Activated T-helper 17 cell treated with anti-CD3 and anti-CD28 coated beads, Interleukin-2, amount 50 U/mL, for 72 hours (primary cell): ENCODE data around the gene IPMK. TPM values are rescaled to one million over a fixed set of nuclear protein-coding genes. Genes with fewer than 3 reads are reported as not detected.
"Not testable (repeated sequence)": the region's sequence is repeated elsewhere in the genome, so short reads cannot be mapped to it uniquely, and the experiment has no call there.

Experiments
- ATAC-seq: fragments of 150-1000 bp; cut with Tn5 transposase; replicated peaks from 2 replicates; pipeline ENCODE4 v1.10.0; 2021; ENCODE audit warnings: mild to moderate bottlenecking, moderate library complexity
- H3K27ac Mint-ChIP-seq: one replicate; pipeline ENCODE4 v1.8.0; 2022; ENCODE audit warnings: mixed read lengths
- H3K27me3 Mint-ChIP-seq: one replicate; pipeline ENCODE4 v1.8.0; 2022; ENCODE audit warnings: mixed read lengths
- H3K36me3 Mint-ChIP-seq: one replicate; pipeline ENCODE4 v1.8.0; 2022; ENCODE audit warnings: low read depth, mild to moderate bottlenecking, mixed read lengths
- H3K4me1 Mint-ChIP-seq: one replicate; pipeline ENCODE4 v1.8.0; 2022; ENCODE audit warnings: mixed read lengths
- H3K4me3 Mint-ChIP-seq: one replicate; pipeline ENCODE4 v1.8.0; 2022; ENCODE audit warnings: mild to moderate bottlenecking, mixed read lengths
- H3K9me3 Mint-ChIP-seq: one replicate; pipeline ENCODE4 v1.8.0; 2022; ENCODE audit warnings: mixed read lengths
- total RNA-seq, 2 donors: library from RNA; stranded (reverse); gene quantifications; one replicate each; pipeline ENCODE4 v1.2.3, GENCODE V29; 2022

IPMK gene
- total RNA-seq, 2 donors from 2014 or later, result 10.6 to 26.4 TPM

DNA sequence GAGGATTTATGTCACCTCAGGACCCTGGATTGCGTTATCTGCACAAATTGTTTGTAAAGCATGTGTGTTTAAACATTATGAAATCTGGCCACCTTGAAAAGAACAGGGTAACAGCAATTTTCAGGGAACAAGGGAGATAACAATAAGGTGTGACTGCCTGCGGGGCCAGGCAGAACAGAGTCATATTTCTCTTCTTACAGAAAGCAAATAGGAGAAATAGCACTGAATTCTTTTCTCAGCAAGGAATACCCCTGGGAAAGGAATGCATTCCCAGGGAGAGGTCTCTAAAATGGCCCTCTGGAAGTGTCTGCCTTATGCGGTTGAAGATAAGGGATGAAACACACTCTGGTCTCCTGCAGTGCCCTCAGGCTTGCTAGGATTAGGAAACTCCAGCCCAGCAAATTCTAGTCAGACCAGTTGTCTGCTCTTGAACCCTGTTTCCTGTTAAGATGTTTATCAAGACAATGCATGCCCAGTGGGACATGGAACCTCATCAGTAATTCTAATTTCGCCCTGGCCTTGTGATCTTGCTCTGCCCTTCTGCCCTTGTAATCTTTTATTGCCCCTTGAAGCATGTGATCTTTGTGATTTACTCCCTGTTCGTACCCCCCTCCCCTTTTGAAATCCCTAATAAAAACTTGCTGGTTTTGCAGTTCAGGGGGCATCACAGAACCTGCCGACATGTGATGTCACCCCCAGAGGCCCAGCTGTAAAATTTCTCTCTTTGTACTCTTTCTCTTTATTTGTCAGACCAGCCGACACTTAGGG is 11.5 kb downstream of the IPMK start:
- Mint-ChIP-seq H3K9me3 (peaks cover 10% of the 10 kb centered on the region), H3K36me3 (peaks cover 38% of the 10 kb centered on the region), H3K4me1 (peaks cover 32% of the 10 kb centered on the region)
- not testable (repeated sequence) for H3K27me3 Mint-ChIP-seq, ATAC-seq, H3K4me3 Mint-ChIP-seq, H3K27ac Mint-ChIP-seq

DNA sequence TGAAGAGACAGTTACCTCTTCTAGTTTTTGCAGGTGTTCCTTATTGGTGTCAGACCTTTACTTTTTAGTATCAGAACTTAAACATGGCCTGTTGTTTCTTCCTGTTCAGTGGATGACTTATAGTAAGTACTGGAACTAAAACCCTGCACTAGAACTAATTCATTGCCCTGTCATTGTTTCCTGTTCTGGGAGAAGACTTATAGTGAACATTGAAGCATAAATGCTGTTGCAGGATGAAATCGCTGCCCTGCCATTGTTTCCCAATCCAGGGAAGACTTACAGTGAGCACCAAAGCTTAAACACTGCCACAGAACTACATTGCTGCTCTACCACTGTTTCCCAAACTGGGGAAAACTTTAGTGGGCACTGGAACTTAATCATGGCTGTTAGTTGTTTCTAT is 13.1 kb downstream of the IPMK start:
- Mint-ChIP-seq H3K36me3 (peaks cover 32% of the 10 kb centered on the region), H3K9me3 (peaks cover 10% of the 10 kb centered on the region), H3K27ac (no peak overlapping the region), H3K4me3 (no peak overlapping the region), H3K27me3 (no peaks in the 10 kb centered on the region), H3K4me1 (peaks cover 24% of the 10 kb centered on the region)
- peak; percentile 73 for ATAC-seq

DNA sequence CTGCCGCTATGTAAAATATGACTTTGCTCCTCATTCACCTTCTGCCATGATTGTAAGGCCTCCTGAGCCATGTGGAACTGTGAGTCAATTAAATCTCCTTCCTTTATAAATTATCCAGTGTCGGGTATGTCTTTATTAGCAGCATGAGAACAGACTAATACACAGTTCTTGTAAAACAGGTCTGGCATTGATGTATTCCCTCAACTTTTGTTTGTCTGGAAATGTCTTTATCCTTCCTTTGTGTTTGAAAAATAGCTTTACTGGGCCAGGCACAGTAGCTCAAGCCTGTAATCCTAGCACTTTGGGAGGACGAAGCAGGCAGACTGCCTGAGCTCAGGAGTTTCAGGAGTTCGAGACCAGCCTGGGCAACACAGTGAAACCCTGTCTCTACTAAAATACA is 14.5 kb downstream of the IPMK start:
- peaks cover 19% of the 10 kb centered on the region for H3K36me3 Mint-ChIP-seq
- H3K4me3 Mint-ChIP-seq, result no peak overlapping the region
- peaks cover 24% of the 10 kb centered on the region for H3K4me1 Mint-ChIP-seq
- no peak overlapping the region for H3K27ac Mint-ChIP-seq
- H3K9me3 Mint-ChIP-seq, result peaks cover 13% of the 10 kb centered on the region
- no peak for ATAC-seq
- H3K27me3 Mint-ChIP-seq, result no peaks in the 10 kb centered on the region

DNA sequence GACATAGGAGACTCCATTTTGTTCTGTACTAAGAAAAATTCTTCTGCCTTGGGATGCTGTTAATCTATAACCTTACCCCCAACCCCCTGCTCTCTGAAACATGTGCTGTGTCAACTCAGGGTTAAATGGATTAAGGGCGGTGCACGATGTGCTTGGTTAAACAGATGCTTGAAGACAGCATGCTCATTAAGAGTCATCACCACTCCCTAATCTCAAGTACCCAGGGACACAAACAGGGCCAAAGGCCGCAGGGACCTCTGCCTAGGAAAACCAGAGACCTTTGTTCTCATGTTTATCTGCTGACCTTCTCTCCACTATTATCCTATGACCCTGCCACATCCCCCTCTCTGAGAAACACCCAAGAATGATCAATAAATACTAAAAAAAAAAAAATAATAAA is 23.0 kb downstream of the IPMK start:
- H3K27ac Mint-ChIP-seq, ATAC-seq, H3K4me3 Mint-ChIP-seq: not testable (repeated sequence)

DNA sequence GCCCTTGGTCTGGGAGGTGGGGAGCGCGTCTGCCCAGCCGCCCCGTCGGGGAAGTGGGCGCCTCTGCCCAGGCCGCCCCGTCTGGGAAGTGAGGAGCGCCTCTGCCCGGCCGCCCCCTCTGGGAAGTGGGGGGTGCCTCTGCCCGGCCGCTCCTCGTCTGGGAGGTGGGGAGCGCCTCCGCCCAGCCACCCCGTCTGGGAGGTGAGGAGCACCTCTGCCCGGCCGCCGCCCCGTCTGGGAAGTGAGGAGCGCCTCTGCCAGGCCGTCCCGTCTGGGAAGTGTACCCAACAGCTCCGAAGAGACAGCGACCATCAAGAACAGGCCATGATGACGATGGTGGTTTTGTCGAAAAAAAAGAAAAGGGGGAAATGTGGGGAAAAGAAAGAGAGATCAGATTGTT is 23.5 kb downstream of the IPMK start:
- H3K4me1 Mint-ChIP-seq, result peaks cover 27% of the 10 kb centered on the region
- H3K9me3 Mint-ChIP-seq, H3K4me3 Mint-ChIP-seq, H3K27ac Mint-ChIP-seq, ATAC-seq, H3K36me3 Mint-ChIP-seq, H3K27me3 Mint-ChIP-seq: not testable (repeated sequence)

More for the DNA sequence above, 23.0 kb downstream of the IPMK start:
- not testable (repeated sequence) for H3K27me3 Mint-ChIP-seq, H3K9me3 Mint-ChIP-seq, H3K36me3 Mint-ChIP-seq
- H3K4me1 Mint-ChIP-seq, result peaks cover 23% of the 10 kb centered on the region

DNA sequence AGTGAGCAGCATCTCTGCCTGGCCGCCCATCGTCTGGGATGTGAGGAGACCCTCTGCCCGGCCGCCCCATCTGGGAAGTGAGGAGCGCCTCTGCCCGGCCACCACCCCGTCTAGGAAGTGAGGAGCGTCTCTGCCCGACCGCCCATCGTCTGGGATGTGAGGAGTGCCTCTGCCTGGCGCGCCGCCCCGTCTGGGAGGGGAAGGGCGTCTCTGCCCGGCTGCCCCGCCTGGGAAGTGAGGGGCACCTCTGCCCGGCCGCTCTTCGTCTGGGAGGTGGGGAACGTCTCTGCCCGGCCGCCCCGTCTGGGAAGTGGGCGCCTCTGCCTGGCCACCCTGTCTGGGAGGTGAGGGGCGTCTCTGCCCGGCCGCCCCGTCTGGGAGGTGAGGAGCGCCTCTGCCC is 23.9 kb downstream of the IPMK start:
- H3K9me3 Mint-ChIP-seq, H3K27me3 Mint-ChIP-seq, H3K27ac Mint-ChIP-seq, H3K4me3 Mint-ChIP-seq, ATAC-seq, H3K36me3 Mint-ChIP-seq: not testable (repeated sequence)
- H3K4me1 Mint-ChIP-seq, result peaks cover 29% of the 10 kb centered on the region

DNA sequence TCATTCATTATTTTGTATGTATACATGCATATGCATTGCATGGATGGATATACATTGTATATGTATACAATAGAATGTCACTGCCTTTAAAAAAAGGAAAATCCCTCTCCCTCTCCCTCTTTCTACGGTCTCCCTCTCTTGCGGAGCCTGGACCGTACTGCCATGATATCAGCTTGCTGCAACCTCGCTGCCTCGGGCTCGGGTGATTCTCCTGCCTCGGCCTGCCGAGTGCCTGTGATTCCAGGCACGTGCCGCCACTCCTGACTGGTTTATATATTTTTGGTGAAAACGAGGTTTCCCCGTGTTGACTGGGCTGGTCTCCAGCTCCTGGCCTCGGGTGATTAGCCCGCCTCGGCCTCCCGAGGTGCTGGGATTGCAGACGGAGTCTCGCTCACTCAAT is 24.4 kb downstream of the IPMK start:
- no peaks in the 10 kb centered on the region for H3K9me3 Mint-ChIP-seq
- peaks cover 29% of the 10 kb centered on the region for H3K4me1 Mint-ChIP-seq
- H3K27ac Mint-ChIP-seq, result no peak overlapping the region
- no peak overlapping the region for H3K4me3 Mint-ChIP-seq
- peaks cover 9% of the 10 kb centered on the region for H3K36me3 Mint-ChIP-seq
- no peak for ATAC-seq
- H3K27me3 Mint-ChIP-seq, result no peaks in the 10 kb centered on the region

DNA sequence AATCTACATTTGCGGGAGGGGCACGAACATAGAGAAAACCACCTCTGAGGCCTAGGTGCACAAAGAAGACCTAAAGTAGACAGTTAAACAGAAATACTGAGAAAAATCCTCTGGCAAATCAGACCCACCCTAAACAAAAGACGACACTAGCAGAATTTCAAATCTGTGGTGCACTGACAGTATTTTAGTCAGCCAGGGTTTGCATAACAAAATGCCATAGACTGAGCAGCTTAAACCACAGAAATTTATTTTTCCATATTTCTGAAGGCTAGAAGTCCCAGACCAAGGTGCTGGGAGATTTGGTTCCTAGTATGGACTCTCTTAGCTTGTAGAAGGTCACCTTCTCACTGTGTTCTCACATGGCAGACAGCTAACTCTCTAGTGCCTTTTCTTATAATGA is 26.3 kb downstream of the IPMK start:
- H3K27me3 Mint-ChIP-seq, result no peaks in the 10 kb centered on the region
- ATAC-seq, result no peak
- peaks cover 29% of the 10 kb centered on the region for H3K36me3 Mint-ChIP-seq
- H3K27ac Mint-ChIP-seq, result no peak overlapping the region
- H3K9me3 Mint-ChIP-seq, result no peaks in the 10 kb centered on the region
- H3K4me1 Mint-ChIP-seq, result peaks cover 29% of the 10 kb centered on the region
- no peak overlapping the region for H3K4me3 Mint-ChIP-seq

DNA sequence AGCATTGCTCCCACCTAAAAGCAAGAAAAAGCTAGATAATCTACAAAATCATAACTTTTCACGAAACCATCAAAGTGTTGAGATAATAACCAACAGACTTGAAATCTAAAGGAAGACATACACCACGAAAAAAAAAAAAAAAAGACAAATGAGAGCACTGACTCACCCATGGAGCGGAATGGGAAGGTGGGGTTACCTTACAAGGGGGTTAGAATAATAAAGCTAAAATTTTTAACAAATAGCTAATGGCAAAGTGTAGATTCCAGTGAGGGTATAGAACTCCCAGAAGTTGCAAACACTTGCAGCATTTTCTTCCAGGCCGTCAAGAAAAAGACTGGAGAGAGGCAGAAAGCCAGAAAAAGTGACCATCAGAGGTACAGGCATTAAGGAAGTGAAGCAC is 27.2 kb downstream of the IPMK start:
- Mint-ChIP-seq H3K27ac (peak overlapping the region; percentile 75), H3K36me3 (peaks cover 37% of the 10 kb centered on the region), H3K9me3 (no peaks in the 10 kb centered on the region), H3K27me3 (no peaks in the 10 kb centered on the region), H3K4me3 (no peak overlapping the region), H3K4me1 (peaks cover 29% of the 10 kb centered on the region)
- ATAC-seq, result no peak

DNA sequence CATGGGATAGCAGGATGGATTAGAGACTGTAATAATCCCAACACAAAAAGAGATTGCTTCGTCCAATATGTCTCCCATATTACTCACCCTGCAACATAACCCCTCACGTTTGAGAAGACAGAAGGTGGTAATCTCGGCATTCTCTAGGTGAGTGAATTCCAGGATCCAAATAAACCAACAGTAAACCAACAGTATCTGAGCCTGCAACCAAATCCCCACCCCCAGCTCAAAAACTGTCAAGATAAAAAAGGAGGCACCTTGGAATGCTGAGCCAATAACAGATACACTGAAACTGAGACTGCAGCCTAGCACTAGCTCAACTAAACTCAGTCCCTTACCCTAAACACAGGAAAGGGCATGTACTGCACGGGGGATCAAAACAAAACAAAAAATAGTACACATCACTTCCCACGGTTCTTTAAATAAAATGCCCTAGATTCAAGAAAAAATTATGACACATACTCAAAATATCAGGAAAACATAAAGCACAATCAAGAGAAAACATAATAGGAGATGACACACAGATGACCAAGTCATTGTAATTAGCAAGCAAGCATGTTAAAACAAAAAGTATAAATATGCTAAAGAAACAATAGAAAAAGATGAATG is 28.0 kb downstream of the IPMK start:
- peaks cover 29% of the 10 kb centered on the region for H3K4me1 Mint-ChIP-seq
- ATAC-seq, result peak; percentile 52
- peak overlapping the region; percentile 10 for H3K4me3 Mint-ChIP-seq
- no peaks in the 10 kb centered on the region for H3K9me3 Mint-ChIP-seq
- H3K36me3 Mint-ChIP-seq, result peaks cover 45% of the 10 kb centered on the region
- no peaks in the 10 kb centered on the region for H3K27me3 Mint-ChIP-seq
- H3K27ac Mint-ChIP-seq, result peak overlapping the region; percentile 75

DNA sequence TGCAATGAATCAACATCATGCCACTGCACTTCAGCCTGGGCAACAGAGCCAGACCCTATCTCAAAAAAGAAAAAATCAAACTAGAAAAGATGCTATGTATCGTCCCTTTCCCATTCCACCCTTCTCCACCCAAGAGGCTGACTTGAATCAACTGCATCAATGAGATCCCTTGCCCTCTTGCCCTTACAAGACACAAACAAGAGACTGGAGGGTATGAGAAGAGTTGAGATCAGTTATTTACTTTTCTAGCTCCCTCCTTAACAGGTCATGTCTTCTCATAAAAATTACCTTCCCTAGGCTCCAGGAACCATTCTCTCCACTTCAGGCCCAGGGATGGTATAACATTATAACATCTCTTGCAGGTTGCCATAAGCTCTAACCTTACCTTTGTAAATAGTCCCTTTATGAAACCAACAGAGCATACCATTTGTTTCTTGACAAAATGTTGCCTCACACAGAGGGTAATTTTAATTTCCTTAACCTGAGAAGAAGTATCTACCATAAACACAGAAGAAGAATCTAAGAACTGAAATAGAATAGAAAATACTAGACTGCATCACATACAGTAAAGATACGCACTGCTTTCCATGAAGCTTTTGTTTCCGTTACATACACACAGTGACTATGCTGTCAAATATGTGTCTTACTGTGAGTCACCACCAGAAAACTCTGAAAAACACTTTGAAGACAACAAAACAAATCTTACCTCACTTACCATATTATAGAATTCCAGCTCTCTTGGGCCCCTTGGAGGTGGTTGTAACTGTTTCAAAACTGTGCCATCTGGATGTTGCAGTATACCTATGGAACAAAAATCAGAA is 30.5 kb downstream of the IPMK start:
- Mint-ChIP-seq H3K36me3 (peaks cover 70% of the 10 kb centered on the region), H3K27me3 (no peaks in the 10 kb centered on the region), H3K27ac (peak overlapping the region; percentile 55), H3K9me3 (no peaks in the 10 kb centered on the region), H3K4me3 (no peak overlapping the region), H3K4me1 (peaks cover 32% of the 10 kb centered on the region)
- peak; percentile 90 for ATAC-seq

DNA sequence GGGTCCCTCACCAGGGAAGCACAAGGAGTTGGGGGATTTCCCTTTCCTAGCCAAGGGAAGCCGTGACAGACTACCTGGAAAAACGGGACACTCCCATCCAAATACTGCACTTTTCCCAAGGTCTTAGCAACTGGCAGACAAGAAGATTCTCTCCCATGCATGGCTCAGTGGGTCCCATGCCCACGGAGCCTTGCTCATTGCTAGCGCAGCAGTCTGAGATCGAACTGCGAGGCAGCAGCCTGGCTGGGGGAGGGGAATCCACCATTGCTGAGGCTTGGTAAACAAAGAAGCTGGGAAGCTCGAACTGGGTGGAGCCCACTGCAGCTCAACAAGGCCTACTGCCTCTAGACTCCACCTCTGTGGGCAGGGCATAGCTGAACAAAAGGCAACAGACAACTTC is 37.8 kb downstream of the IPMK start:
- not testable (repeated sequence) for H3K4me1 Mint-ChIP-seq, H3K9me3 Mint-ChIP-seq, H3K27me3 Mint-ChIP-seq, ATAC-seq, H3K27ac Mint-ChIP-seq, H3K4me3 Mint-ChIP-seq
- peaks cover 100% of the 10 kb centered on the region for H3K36me3 Mint-ChIP-seq

DNA sequence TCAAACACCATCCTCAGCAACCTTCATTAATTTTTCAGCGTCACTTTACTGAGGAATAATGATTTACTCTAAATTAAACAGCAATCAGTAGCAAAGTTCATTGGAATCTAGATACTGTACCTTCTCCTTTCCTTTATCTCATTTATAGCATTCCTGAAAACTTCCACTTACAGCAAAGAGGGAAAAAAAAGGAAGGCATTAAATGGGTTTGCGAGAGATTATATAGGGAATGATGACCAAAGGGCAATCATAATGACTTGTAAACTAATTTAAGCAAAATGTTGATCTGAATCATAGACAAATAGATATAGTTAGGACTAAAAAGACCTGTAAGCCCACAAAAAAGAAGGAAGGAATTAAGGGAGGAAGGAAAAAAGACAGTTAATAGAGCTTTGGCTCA is 42.0 kb downstream of the IPMK start:
- Mint-ChIP-seq H3K36me3 (peaks cover 88% of the 10 kb centered on the region), H3K9me3 (no peaks in the 10 kb centered on the region), H3K27ac (peak overlapping the region; percentile 11), H3K4me3 (no peak overlapping the region), H3K27me3 (no peaks in the 10 kb centered on the region), H3K4me1 (no peaks in the 10 kb centered on the region)
- no peak for ATAC-seq

DNA sequence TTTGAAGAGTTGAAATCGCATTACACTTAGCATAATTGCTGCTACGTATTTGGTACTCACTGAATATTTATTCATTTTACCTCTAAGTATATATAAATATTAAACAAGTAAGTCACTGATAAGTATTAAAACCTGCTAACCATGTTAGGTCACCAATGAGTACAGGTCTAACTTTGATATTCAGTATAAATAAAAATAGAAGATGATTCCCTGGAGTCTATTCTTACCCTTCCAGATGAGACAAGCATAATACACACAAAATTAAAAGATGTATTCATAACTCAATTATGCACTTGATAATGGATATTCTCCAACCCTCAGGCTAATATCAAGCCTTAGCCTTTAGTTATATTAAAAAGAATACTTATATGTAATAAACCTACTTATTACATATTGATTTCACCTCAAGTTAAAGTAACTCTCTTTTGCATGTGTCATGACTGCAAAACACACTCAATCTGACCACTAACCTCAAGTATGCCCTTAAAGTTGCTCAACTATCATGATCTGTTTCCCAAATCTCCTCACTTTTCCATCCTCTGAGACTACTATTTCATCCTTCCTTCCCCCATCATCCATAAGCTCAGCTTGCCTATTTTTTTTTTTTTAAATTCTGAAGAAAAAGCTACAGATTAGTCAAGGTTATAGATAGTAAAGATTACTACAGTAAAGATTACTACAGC is 46.8 kb downstream of the IPMK start:
- Mint-ChIP-seq H3K9me3 (no peaks in the 10 kb centered on the region), H3K27me3 (no peaks in the 10 kb centered on the region), H3K4me3 (no peak overlapping the region), H3K36me3 (peaks cover 79% of the 10 kb centered on the region), H3K27ac (no peak overlapping the region), H3K4me1 (no peaks in the 10 kb centered on the region)
- ATAC-seq, result no peak
